WTC11 (cell line): ENCODE results near the gene PBX3. TPM values are rescaled to one million over a fixed set of nuclear protein-coding genes. Genes with fewer than 3 reads are reported as not detected.

ENCODE experiments used
- ATAC-seq: fragments of 200-7000 bp; cut with Tn5 transposase; 2 replicates; pipeline ENCODE4 v1.10.0; 2021; ENCODE audit warnings: mild to moderate bottlenecking, moderate library complexity
- CTCF ChIA-PET: fragments of 300-600 bp; sonication (Branson Sonifier 250); formaldehyde crosslinking; loops from one replicate; lab custom pipeline; 2021; ENCODE audit warnings: antibody characterized with exemption; lab: Charles Lee
- POLR2A ChIA-PET: fragments of 350-600 bp; sonication (Branson Sonifier 250); formaldehyde crosslinking; loops from one replicate; lab custom pipeline; 2021; ENCODE audit warnings: antibody characterized with exemption; lab: Charles Lee
- DNase-seq: peaks from one replicate; pipeline ENCODE4 v3.0.0; 2021; ENCODE audit warnings: low spot score
- H3K27ac Mint-ChIP-seq: 2 replicates; pipeline ENCODE4 v1.8.0; 2021; ENCODE audit warnings: mixed read lengths
- H3K27me3 Mint-ChIP-seq: 2 replicates; pipeline ENCODE4 v1.8.0; 2021; ENCODE audit warnings: low read depth, mild to moderate bottlenecking, moderate library complexity, mixed read lengths
- H3K36me3 Mint-ChIP-seq: 2 replicates; pipeline ENCODE4 v1.8.0; 2021; ENCODE audit warnings: mixed read lengths
- H3K4me1 Mint-ChIP-seq: 2 replicates; pipeline ENCODE4 v1.8.0; 2022; ENCODE audit warnings: mixed read lengths
- H3K4me3 Mint-ChIP-seq: 2 replicates; pipeline ENCODE4 v1.8.0; 2021; ENCODE audit warnings: mild to moderate bottlenecking, moderate library complexity, mixed read lengths
- H3K9me3 Mint-ChIP-seq: 2 replicates; pipeline ENCODE4 v1.8.0; 2021; ENCODE audit warnings: mixed read lengths
- AR ChIP-seq: fragments of 250-450 bp; sonication (Bioruptor Pico); IDR thresholded peaks from 2 replicates; pipeline ENCODE4 v1.9.0; 2021; ENCODE audit warnings: mild to moderate bottlenecking
- ATF2 ChIP-seq: sonication (generic); formaldehyde crosslinking; IDR thresholded peaks from 2 replicates; pipeline ENCODE4 v1.8.1; 2022; ENCODE audit warnings: low read depth, missing genetic modification reagents, borderline replicate concordance
- ATF3 ChIP-seq: sonication (generic); formaldehyde crosslinking; conservative IDR thresholded peaks from 2 replicates; pipeline ENCODE4 v1.8.1; 2022; ENCODE audit warnings: mild to moderate bottlenecking, missing genetic modification reagents
- ATF6 ChIP-seq: sonication (generic); formaldehyde crosslinking; IDR thresholded peaks from 2 replicates; pipeline ENCODE4 v1.8.1; 2023; ENCODE audit warnings: mild to moderate bottlenecking, missing genetic modification reagents
- ERG ChIP-seq: fragments of 250-450 bp; sonication (Bioruptor Pico); IDR thresholded peaks from 2 replicates; pipeline ENCODE4 v1.8.0; 2021; ENCODE audit warnings: mild to moderate bottlenecking
- HMGA2 ChIP-seq: fragments of 250-450 bp; sonication (Bioruptor Pico); IDR thresholded peaks from 2 replicates; pipeline ENCODE4 v1.4.0; 2021; ENCODE audit warnings: mild to moderate bottlenecking, moderate library complexity
- IRF1 ChIP-seq: sonication (generic); formaldehyde crosslinking; IDR thresholded peaks from 2 replicates; pipeline ENCODE4 v1.8.0; 2023; ENCODE audit warnings: missing genetic modification reagents
- IRF2 ChIP-seq: sonication (generic); formaldehyde crosslinking; IDR thresholded peaks from 2 replicates; pipeline ENCODE4 v1.8.0; 2022; ENCODE audit warnings: low read depth, missing genetic modification reagents, borderline replicate concordance
- KAT7 ChIP-seq: sonication (generic); formaldehyde crosslinking; IDR thresholded peaks from 2 replicates; pipeline ENCODE4 v1.8.1; 2023; ENCODE audit warnings: missing genetic modification reagents, mild to moderate bottlenecking, borderline replicate concordance
- NR3C1 ChIP-seq: sonication (generic); formaldehyde crosslinking; conservative IDR thresholded peaks from 2 replicates; pipeline ENCODE4 v1.8.1; 2023; ENCODE audit warnings: low read depth, mild to moderate bottlenecking, missing genetic modification reagents
- OVOL2 ChIP-seq: fragments of 250-450 bp; sonication (Bioruptor Pico); IDR thresholded peaks from 2 replicates; pipeline ENCODE4 v1.9.0; 2021; ENCODE audit warnings: mild to moderate bottlenecking, borderline replicate concordance
- PREB ChIP-seq: sonication (generic); formaldehyde crosslinking; IDR thresholded peaks from 2 replicates; pipeline ENCODE4 v1.8.1; 2022; ENCODE audit warnings: mild to moderate bottlenecking, missing genetic modification reagents, moderate library complexity, borderline replicate concordance
- RELA ChIP-seq: sonication (generic); formaldehyde crosslinking; IDR thresholded peaks from 2 replicates; pipeline ENCODE4 v1.8.1; 2022; ENCODE audit warnings: missing genetic modification reagents, mild to moderate bottlenecking, borderline replicate concordance
- RORB ChIP-seq: fragments of 250-450 bp; sonication (Bioruptor Pico); IDR thresholded peaks from 2 replicates; pipeline ENCODE4 v1.9.0; 2021; ENCODE audit warnings: mild to moderate bottlenecking
- ZNF121 ChIP-seq: sonication (generic); formaldehyde crosslinking; IDR thresholded peaks from 2 replicates; pipeline ENCODE4 v1.8.0; 2023; ENCODE audit warnings: missing genetic modification reagents
- ZNF138 ChIP-seq: sonication (generic); formaldehyde crosslinking; conservative IDR thresholded peaks from 2 replicates; pipeline ENCODE4 v1.8.1; 2022; ENCODE audit warnings: mild to moderate bottlenecking, moderate library complexity, missing genetic modification reagents
- ZNF263 ChIP-seq: sonication (generic); formaldehyde crosslinking; IDR thresholded peaks from 2 replicates; pipeline ENCODE4 v1.8.1; 2022; ENCODE audit warnings: low read depth, mild to moderate bottlenecking, moderate library complexity, missing genetic modification reagents
- ZNF512 ChIP-seq: sonication (generic); formaldehyde crosslinking; IDR thresholded peaks from 2 replicates; pipeline ENCODE4 v1.8.1; 2022; ENCODE audit warnings: missing genetic modification reagents, borderline replicate concordance
- ZNF532 ChIP-seq: fragments of 250-450 bp; sonication (Bioruptor Pico); IDR thresholded peaks from 2 replicates; pipeline ENCODE4 v1.9.0; 2021; ENCODE audit warnings: mild to moderate bottlenecking, borderline replicate concordance
- total RNA-seq: library from RNA; stranded (reverse); gene quantifications from 3 replicates; pipeline ENCODE4 v1.2.3, GENCODE V29; 2021

The PBX3 gene
- total RNA-seq, 1 experiment from 2014 or later, result 48.5 TPM

- no peak for TF ChIP-seq ATF6 (CRISPR knock-in tag)
- TF ChIP-seq HMGA2, result no peak
- no peak for TF ChIP-seq NR3C1 (CRISPR knock-in tag)
- TF ChIP-seq PREB (CRISPR knock-in tag), result no peak
- no peak for TF ChIP-seq OVOL2
- TF ChIP-seq ZNF532 (CRISPR knock-in tag), result no peak
- no peak for TF ChIP-seq ZNF512
- no peak for TF ChIP-seq IRF2 (CRISPR knock-in tag)
- no peak for TF ChIP-seq AR (CRISPR knock-in tag)
- no peak for TF ChIP-seq RELA
- no peak for TF ChIP-seq ZNF121 (CRISPR knock-in tag)
- no peak for TF ChIP-seq ATF2
- TF ChIP-seq ZNF138, result no peak
Measured at GRCh38 chr9:125831054-125831453, 83.9 kb downstream of the PBX3 start (continued).

- Mint-ChIP-seq H3K27me3 (no peaks in the 10 kb centered on the region), H3K9me3 (no peaks in the 10 kb centered on the region; the same call in 1 of the 2 replicates), H3K36me3 (no peaks in the 10 kb centered on the region), H3K4me1 (no peaks in the 10 kb centered on the region), H3K27ac (no peak overlapping the region), H3K4me3 (no peak overlapping the region)
- CTCF ChIA-PET, result no interaction called here
- POLR2A ChIA-PET, result interaction anchor here (0.6 kb wide), 1 partner anchor 302 kb away, joined by 3 read pairs; no protein-coding TSS in a partner anchor
- DNase-seq (no peak), ATAC-seq (no peak)
- TF ChIP-seq ERG (no peak), ZNF263 (no peak), IRF1 (no peak), ATF3 (CRISPR knock-in tag) (no peak), RORB (no peak), KAT7 (CRISPR knock-in tag) (no peak)
Measured at GRCh38 chr9:125831616-125832015, 84.4 kb downstream of the PBX3 start.
